Cardiac muscle cell (in vitro differentiated cells and primary cell): ENCODE data around the gene TCL1B. TPM values are rescaled to one million over a fixed set of nuclear protein-coding genes. Genes with fewer than 3 reads are reported as not detected.

Experiments
- DNase-seq, 2 donors: peaks; one replicate each; pipeline versions ENCODE4 v3.0.0 to v3.0.0-alpha.2; 2010 to 2017; ENCODE audit warnings: low read depth in 1 of 2, low spot score in 1 of 2
- H3K27ac ChIP-seq: fragments of 200-600 bp; sonication (generic); 2 replicates; pipeline ENCODE4 v1.5.1; 2016
- H3K27me3 ChIP-seq: fragments of 200-600 bp; sonication (generic); 2 replicates; pipeline ENCODE4 v1.6.0; 2016; ENCODE audit warnings: control low read depth
- H3K36me3 ChIP-seq: fragments of 200-600 bp; sonication (generic); 2 replicates; pipeline ENCODE4 v1.5.1; 2016; ENCODE audit warnings: control low read depth
- H3K4me1 ChIP-seq: fragments of 200-600 bp; sonication (generic); 2 replicates; pipeline ENCODE4 v1.8.1; 2017; ENCODE audit warnings: low read depth, mild to moderate bottlenecking, mixed run types
- H3K4me3 ChIP-seq: fragments of 200-600 bp; sonication (generic); 2 replicates; pipeline ENCODE4 v1.5.1; 2016; ENCODE audit warnings: mild to moderate bottlenecking
- H3K9me3 ChIP-seq: fragments of 200-600 bp; sonication (generic); 2 replicates; pipeline ENCODE4 v1.5.1; 2017; ENCODE audit warnings: low read depth, mild to moderate bottlenecking, control low read depth
- polyA plus RNA-seq: library from polyadenylated mRNA; unstranded; fragments of >200 nt; fragmentation: Nextera tagmentation; extraction: Ambion mirVana; gene quantifications from 2 replicates; pipeline ENCODE4 v1.2.1, GENCODE V29; 2016
- total RNA-seq: library from RNA; depleted of rRNA; stranded (reverse); fragments of >200 nt; gene quantifications from 2 replicates; pipeline ENCODE4 v1.2.3, GENCODE V29; 2016
- TF ChIP-seq, protein P1 (sequence below): IDR thresholded peaks from 2 replicates; pipeline ENCODE4 v1.5.1; 2012; ENCODE audit warnings: low read depth, mild to moderate bottlenecking, low read length

The TCL1B gene
- total and polyA plus RNA-seq, 2 experiments from 2014 or later: not detected

DNA sequence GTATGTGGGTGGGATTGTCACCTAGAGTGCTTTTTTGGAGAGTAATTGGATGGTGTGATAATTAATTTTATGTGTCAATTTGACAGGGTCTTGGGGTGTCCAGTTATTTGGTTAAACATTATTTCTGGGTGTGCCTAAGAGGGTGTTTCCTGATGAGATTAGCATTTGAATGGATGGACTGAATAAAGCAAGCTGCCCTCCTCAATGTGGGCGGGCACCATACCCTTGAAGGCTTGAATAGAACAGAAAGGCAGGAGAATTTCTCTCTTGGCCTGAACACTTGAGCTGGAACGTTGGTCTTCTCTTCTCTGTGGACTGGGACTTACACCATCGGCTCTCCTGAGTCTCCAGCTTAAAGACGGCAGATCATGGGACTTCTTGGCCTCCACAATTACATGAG is 28.8 kb upstream of the TCL1B start:
- DNase-seq: no peak
- TF ChIP-seq, protein P1, sequence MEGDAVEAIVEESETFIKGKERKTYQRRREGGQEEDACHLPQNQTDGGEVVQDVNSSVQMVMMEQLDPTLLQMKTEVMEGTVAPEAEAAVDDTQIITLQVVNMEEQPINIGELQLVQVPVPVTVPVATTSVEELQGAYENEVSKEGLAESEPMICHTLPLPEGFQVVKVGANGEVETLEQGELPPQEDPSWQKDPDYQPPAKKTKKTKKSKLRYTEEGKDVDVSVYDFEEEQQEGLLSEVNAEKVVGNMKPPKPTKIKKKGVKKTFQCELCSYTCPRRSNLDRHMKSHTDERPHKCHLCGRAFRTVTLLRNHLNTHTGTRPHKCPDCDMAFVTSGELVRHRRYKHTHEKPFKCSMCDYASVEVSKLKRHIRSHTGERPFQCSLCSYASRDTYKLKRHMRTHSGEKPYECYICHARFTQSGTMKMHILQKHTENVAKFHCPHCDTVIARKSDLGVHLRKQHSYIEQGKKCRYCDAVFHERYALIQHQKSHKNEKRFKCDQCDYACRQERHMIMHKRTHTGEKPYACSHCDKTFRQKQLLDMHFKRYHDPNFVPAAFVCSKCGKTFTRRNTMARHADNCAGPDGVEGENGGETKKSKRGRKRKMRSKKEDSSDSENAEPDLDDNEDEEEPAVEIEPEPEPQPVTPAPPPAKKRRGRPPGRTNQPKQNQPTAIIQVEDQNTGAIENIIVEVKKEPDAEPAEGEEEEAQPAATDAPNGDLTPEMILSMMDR: no peak
- no peaks in the 10 kb centered on the region for H3K27me3 ChIP-seq
- H3K4me1 ChIP-seq: no peaks in the 10 kb centered on the region
- H3K9me3 ChIP-seq: no peaks in the 10 kb centered on the region
- H3K27ac ChIP-seq: no peak overlapping the region
- H3K36me3 ChIP-seq: no peaks in the 10 kb centered on the region
- H3K4me3 ChIP-seq: no peak overlapping the region

DNA sequence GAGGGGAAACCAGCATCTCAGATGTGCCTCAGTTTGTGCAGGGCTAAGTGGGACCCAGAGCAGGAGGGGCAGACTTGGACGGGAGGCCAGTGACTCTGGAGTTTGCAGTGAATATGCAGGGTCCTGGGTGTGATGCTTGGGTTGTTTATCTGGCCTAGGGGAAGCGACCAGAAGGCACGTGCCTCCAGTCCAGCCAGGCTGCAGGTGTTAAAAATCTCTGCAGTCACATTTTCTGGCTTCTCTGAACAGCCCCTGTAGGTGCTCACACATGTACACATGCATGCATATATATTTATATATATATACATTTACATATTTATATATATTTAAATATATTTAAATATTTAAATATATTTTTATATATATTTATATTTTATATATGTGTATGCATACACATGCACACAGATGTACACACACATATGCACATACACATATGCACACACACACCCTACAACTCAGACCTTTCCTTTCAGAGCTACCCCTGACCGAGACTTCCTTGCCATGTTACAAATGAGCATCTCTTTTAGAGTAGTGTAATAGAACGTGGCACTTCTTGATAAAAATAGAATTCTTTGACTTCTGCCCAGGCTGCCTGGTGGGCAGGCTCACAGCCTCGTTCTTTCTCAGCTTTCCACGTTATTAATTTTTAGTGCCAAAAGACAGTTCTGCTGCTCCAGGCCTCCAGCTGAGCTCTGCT is 26.8 kb upstream of the TCL1B start:
- H3K4me1 ChIP-seq: no peaks in the 10 kb centered on the region
- no peak overlapping the region for H3K27ac ChIP-seq
- H3K36me3 ChIP-seq: no peaks in the 10 kb centered on the region
- H3K9me3 ChIP-seq: no peaks in the 10 kb centered on the region
- DNase-seq: no peak
- no peak overlapping the region for H3K4me3 ChIP-seq
- TF ChIP-seq, protein P1: no peak
- H3K27me3 ChIP-seq: no peaks in the 10 kb centered on the region

DNA sequence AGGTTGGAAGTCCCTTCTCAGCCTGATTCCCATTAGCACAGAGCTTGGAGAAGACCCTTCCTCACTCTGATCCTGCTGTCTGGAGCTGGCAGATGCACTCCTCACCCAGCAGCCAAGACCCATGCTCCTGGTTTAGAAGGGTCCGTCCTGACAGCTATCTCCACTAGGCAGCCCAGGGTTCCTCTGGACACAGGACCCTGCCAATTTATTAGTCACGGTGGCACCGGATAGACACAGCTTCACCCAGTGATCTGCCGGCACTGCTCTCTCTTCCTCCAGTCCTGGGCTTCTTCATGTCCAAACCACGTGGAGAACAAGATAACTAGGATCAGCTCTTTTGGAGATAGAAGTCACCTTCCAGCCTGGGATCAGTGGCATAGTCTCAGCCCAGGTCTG is 26.2 kb upstream of the TCL1B start:
- Histone ChIP-seq H3K27ac (no peak overlapping the region), H3K36me3 (no peaks in the 10 kb centered on the region), H3K27me3 (no peaks in the 10 kb centered on the region), H3K4me3 (no peak overlapping the region), H3K4me1 (no peaks in the 10 kb centered on the region), H3K9me3 (no peaks in the 10 kb centered on the region)
- DNase-seq: no peak
- TF ChIP-seq, protein P1: no peak

DNA sequence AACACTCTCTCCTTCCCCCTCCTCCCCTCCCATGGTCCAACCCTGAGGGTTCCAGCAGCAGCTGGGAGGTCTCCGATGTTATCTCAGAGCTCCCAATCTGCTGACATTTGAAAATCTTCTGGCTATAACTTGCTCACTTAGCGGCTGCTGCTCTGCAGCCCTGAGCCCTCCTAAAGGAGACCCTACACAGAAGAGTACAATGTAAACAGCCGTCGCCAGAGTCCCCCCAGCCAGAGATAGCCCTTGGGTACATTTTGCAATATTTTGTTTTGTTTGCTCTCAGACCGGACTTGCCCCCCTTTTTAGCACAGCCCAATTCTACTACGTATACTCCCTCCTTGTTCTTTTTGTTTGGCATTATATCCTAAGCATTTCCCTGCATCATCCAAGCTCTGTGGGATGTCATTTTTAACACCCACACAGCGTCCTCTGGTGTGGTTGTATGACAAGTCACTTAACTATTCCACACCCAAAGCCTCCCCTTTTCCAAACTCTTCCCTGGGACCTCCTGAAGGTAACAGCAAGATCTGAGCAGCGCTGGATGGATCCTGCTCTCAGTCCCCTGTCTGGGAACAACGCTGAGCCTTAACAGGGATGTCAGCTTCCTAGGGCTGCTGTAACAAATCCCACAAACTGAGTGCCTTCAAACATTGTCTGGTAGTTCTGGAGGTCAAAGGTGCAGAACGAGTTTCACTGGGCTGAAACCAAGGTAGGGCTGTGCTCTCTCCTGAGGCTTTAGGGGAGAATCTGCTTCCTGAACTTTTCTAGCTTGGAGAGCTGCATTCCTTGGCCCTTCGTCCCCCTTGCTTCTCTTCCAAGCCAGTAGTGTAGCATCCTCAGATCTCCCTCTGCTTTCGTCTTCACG is 25.3 kb upstream of the TCL1B start:
- DNase-seq: no peak
- H3K4me3 ChIP-seq: no peak overlapping the region
- no peaks in the 10 kb centered on the region for H3K9me3 ChIP-seq
- no peaks in the 10 kb centered on the region for H3K36me3 ChIP-seq
- TF ChIP-seq, protein P1: no peak
- H3K4me1 ChIP-seq: no peaks in the 10 kb centered on the region
- H3K27ac ChIP-seq: no peak overlapping the region
- H3K27me3 ChIP-seq: no peaks in the 10 kb centered on the region

DNA sequence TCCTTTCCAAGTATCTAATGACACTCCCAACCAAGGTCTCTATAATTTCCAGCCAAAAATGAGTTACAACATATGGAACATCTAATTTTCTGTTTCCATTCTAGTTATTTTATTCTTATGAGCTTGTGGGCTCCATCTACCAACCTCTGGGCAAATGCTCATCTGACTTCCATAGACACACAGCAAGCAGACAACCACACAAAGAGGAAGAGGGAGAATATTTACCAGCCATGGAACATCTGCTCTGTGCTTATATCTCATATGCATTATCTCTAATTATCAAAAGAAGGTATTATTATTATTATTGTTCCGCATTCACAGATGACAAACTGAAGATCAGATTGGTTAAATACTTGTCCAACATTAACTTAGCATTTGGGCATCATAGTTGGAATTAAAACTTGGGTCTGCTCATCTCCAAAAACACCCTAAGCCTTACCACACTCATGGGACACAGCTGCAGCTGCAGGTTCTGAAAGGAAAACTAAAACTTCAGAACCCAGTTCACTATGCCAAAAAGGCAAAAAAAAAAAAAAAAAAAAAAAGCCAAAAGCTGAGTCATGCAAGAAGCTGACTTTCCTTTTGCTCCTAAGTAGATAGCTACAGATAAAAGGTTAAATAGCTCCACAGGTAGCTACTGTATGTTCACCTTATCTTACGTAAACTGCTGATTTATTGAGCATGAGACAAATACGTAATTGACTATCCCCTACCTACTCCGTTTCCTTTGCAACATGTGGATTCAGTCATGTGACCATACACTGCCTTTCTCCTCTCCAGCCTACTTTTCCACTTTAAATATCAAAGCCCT is 23.6 kb upstream of the TCL1B start:
- no peak for DNase-seq
- no peaks in the 10 kb centered on the region for H3K36me3 ChIP-seq
- no peaks in the 10 kb centered on the region for H3K27me3 ChIP-seq

More for the DNA sequence above, 23.6 kb upstream of the TCL1B start:
- Histone ChIP-seq H3K27ac (no peak overlapping the region), H3K4me3 (no peak overlapping the region), H3K9me3 (no peaks in the 10 kb centered on the region), H3K4me1 (no peaks in the 10 kb centered on the region)
- TF ChIP-seq, protein P1: no peak
